ENCODE results near the gene LACTB.

The LACTB gene

GRCh38 chr15:63134245-63134985 lies 12.8 kb downstream of the LACTB start:
- DNase-seq: no peak

- no peak for DNase-seq
Measured at GRCh38 chr15:63135281-63135680, 13.6 kb downstream of the LACTB start.

GRCh38 chr15:63135804-63136203 lies 14.1 kb downstream of the LACTB start:
- DNase-seq: peak; percentile 53 to 58

- DNase-seq: no peak
Measured at GRCh38 chr15:63136742-63137141, 15.1 kb downstream of the LACTB start.

- DNase-seq: no peak
Measured at GRCh38 chr15:63140936-63141335, 19.3 kb downstream of the LACTB start.

GRCh38 chr15:63145426-63145825 lies 23.8 kb downstream of the LACTB start:
- DNase-seq: no peak

- peak; percentile 4 to 5 for DNase-seq
Measured at GRCh38 chr15:63146684-63147083, 25.0 kb downstream of the LACTB start.

- DNase-seq: no peak
Measured at GRCh38 chr15:63151665-63152064, 30.0 kb downstream of the LACTB start.

GRCh38 chr15:63155486-63155885 lies 33.8 kb downstream of the LACTB start:
- no peak for DNase-seq

GRCh38 chr15:63156086-63156710 lies 34.5 kb downstream of the LACTB start:
- peak in 1 of 2 experiments; percentile 31 for DNase-seq

- peak; percentile 17 to 31 for DNase-seq
Measured at GRCh38 chr15:63156755-63157117, 35.1 kb downstream of the LACTB start.

- peak; percentile 73 for DNase-seq
Measured at GRCh38 chr15:63157118-63157843, 35.6 kb downstream of the LACTB start, which contains the start of gene RPS27L. TSS of gene RPS27L (minus strand) at chr15:63157477. CDS start at chr15:63157405, 72 bp downstream.

GRCh38 chr15:63157891-63158431 lies 36.3 kb downstream of the LACTB start:
- peak; percentile 20 to 46 for DNase-seq

- DNase-seq: no peak
Measured at GRCh38 chr15:63160638-63161037, 39.0 kb downstream of the LACTB start.

- no peak for DNase-seq
Measured at GRCh38 chr15:63163217-63163616, 41.6 kb downstream of the LACTB start.

GRCh38 chr15:63165166-63165859 lies 43.7 kb downstream of the LACTB start:
- no peak for DNase-seq

GRCh38 chr15:63166219-63166618 lies 44.6 kb downstream of the LACTB start:
- DNase-seq: peak; percentile 60 to 79

- DNase-seq: no peak
Measured at GRCh38 chr15:63169788-63170187, 48.1 kb downstream of the LACTB start.

GRCh38 chr15:63172376-63172775 lies 50.7 kb downstream of the LACTB start:
- DNase-seq: no peak

GRCh38 chr15:63172851-63173451 lies 51.3 kb downstream of the LACTB start:
- no peak for DNase-seq

- no peak for DNase-seq
Measured at GRCh38 chr15:63176302-63176701, 54.6 kb downstream of the LACTB start.

- no peak for DNase-seq
Measured at GRCh38 chr15:63178034-63178433, 56.4 kb downstream of the LACTB start.

All from AML-193 (cell line).